ENCODE data around the gene PNPLA1.

Gene PNPLA1

GRCh38 chr6:36272234-36272633 lies 2.4 kb downstream of the PNPLA1 start:
- no peak for ATAC-seq
- no peak for TF ChIP-seq CSDC2 (CRISPR knock-in tag; IDR thresholded peaks at IDR 0.05)
- no peak for TF ChIP-seq CSRNP3 (CRISPR knock-in tag; IDR thresholded peaks at IDR 0.05)
- no peak for TF ChIP-seq TSHZ2 (CRISPR knock-in tag; IDR thresholded peaks at IDR 0.05)
- TF ChIP-seq ZFP30 (CRISPR knock-in tag; IDR thresholded peaks at IDR 0.05), result no peak
- no peak for TF ChIP-seq PPARA (CRISPR knock-in tag; IDR thresholded peaks at IDR 0.05; ENCODE audit: borderline replicate concordance)

- no peak for ATAC-seq
- TF ChIP-seq OSR1 (CRISPR knock-in tag; IDR thresholded peaks at IDR 0.05) (no peak), TSHZ2 (CRISPR knock-in tag; IDR thresholded peaks at IDR 0.05) (no peak), ARNTL (CRISPR knock-in tag; IDR thresholded peaks at IDR 0.05; ENCODE audit: borderline replicate concordance, low read depth) (no peak), ZFP3 (CRISPR knock-in tag; IDR thresholded peaks at IDR 0.05) (no peak), ZFP30 (CRISPR knock-in tag; IDR thresholded peaks at IDR 0.05) (no peak), BACH2 (CRISPR knock-in tag; IDR thresholded peaks at IDR 0.05; ENCODE audit: borderline replicate concordance) (no peak), ZNF565 (CRISPR knock-in tag; conservative IDR thresholded peaks at IDR 0.05; ENCODE audit: low read depth) (no peak), PATZ1 (CRISPR knock-in tag; IDR thresholded peaks at IDR 0.05; ENCODE audit: borderline replicate concordance) (no peak), TOX (CRISPR knock-in tag; IDR thresholded peaks at IDR 0.05; ENCODE audit: borderline replicate concordance) (no peak), CSDC2 (CRISPR knock-in tag; IDR thresholded peaks at IDR 0.05) (no peak), POU6F1 (CRISPR knock-in tag; IDR thresholded peaks at IDR 0.05; ENCODE audit: borderline replicate concordance, low read depth) (no peak), PPARA (CRISPR knock-in tag; IDR thresholded peaks at IDR 0.05; ENCODE audit: borderline replicate concordance) (no peak), ZNF8 (CRISPR knock-in tag; IDR thresholded peaks at IDR 0.05) (no peak), SNAI2 (CRISPR knock-in tag; IDR thresholded peaks at IDR 0.05) (no peak), RARB (CRISPR knock-in tag; IDR thresholded peaks at IDR 0.05) (no peak), CSRNP3 (CRISPR knock-in tag; IDR thresholded peaks at IDR 0.05) (no peak), GLIS3 (CRISPR knock-in tag; IDR thresholded peaks at IDR 0.05) (no peak), CREB5 (CRISPR knock-in tag; IDR thresholded peaks at IDR 0.05; ENCODE audit: low read depth) (no peak), ZNF70 (CRISPR knock-in tag; IDR thresholded peaks at IDR 0.05) (no peak), TCF4 (CRISPR knock-in tag; IDR thresholded peaks at IDR 0.05; ENCODE audit: borderline replicate concordance) (no peak)
Measured at GRCh38 chr6:36273067-36273466, 3.2 kb downstream of the PNPLA1 start.
